Ramos (cell line): ENCODE measurements around the gene MMRN1.

ENCODE experiments used
- in situ Hi-C: fragments of 300-500 bp; cut with MboI; formaldehyde crosslinking; loops from one replicate; pipeline ENCODE4 v1.14.3; 2022; ENCODE audit warnings: low sequenced_read_pairs; ENCODE audit not compliant: unreplicated experiment

Gene MMRN1

GRCh38 chr4:89906316-89906715 is 11.7 kb downstream of the MMRN1 start:
- in situ Hi-C loops: loop anchor here (25.0 kb wide), 1 partner anchor 669 kb away; no protein-coding TSS in a partner anchor

GRCh38 chr4:89906777-89907521 is 12.3 kb downstream of the MMRN1 start:
- in situ Hi-C loops: loop anchor here (25.0 kb wide), 1 partner anchor 670 kb away; no protein-coding TSS in a partner anchor

- in situ Hi-C loops: loop anchor here (25.0 kb wide), 1 partner anchor 673 kb away; no protein-coding TSS in a partner anchor
These were observed 15.2 kb downstream of the MMRN1 start for GRCh38 chr4:89909889-89910288.

- in situ Hi-C loops: loop anchor here (25.0 kb wide), 1 partner anchor 676 kb away; no protein-coding TSS in a partner anchor
These were observed 19.0 kb downstream of the MMRN1 start for GRCh38 chr4:89913623-89914022.

GRCh38 chr4:89914609-89915550 is 20.2 kb downstream of the MMRN1 start:
- in situ Hi-C loops: loop anchor here (25.0 kb wide), 1 partner anchor 678 kb away; no protein-coding TSS in a partner anchor

- in situ Hi-C loops: loop anchor here (25.0 kb wide), 1 partner anchor 679 kb away; no protein-coding TSS in a partner anchor
These were observed 21.3 kb downstream of the MMRN1 start for GRCh38 chr4:89915937-89916336.

GRCh38 chr4:89922848-89923416 is 28.3 kb downstream of the MMRN1 start:
- in situ Hi-C loops: loop anchor here (25.0 kb wide), 1 partner anchor 686 kb away; no protein-coding TSS in a partner anchor

GRCh38 chr4:89928838-89929237 is 34.2 kb downstream of the MMRN1 start:
- in situ Hi-C loops: no loop called here

GRCh38 chr4:89929425-89930159 is 34.9 kb downstream of the MMRN1 start:
- in situ Hi-C loops: no loop called here

- in situ Hi-C loops: no loop called here
These were observed 44.9 kb downstream of the MMRN1 start for GRCh38 chr4:89939546-89939945.

- in situ Hi-C loops: no loop called here
These were observed 45.3 kb downstream of the MMRN1 start for GRCh38 chr4:89939994-89940393.

GRCh38 chr4:89942811-89943210 is 48.2 kb downstream of the MMRN1 start:
- in situ Hi-C loops: no loop called here

GRCh38 chr4:89949782-89950387 is 55.2 kb downstream of the MMRN1 start:
- in situ Hi-C loops: no loop called here

GRCh38 chr4:89952458-89952857 is 57.8 kb downstream of the MMRN1 start:
- in situ Hi-C loops: no loop called here

- in situ Hi-C loops: no loop called here
These were observed 60.4 kb downstream of the MMRN1 start for GRCh38 chr4:89954906-89955695.

GRCh38 chr4:89957046-89957926 is 62.6 kb downstream of the MMRN1 start:
- in situ Hi-C loops: no loop called here

GRCh38 chr4:89981789-89982334 is 87.2 kb downstream of the MMRN1 start:
- in situ Hi-C loops: no loop called here
